Activated CD4-positive, alpha-beta memory T cell treated with anti-CD3 and anti-CD28 coated beads for 36 hours (primary cell): ENCODE measurements around the gene MEST. TPM values are rescaled to one million over a fixed set of nuclear protein-coding genes. Genes with fewer than 3 reads are reported as not detected.

Experiments used
- CTCF ChIA-PET: fragments of 350-600 bp; sonication (Branson Sonifier 250); formaldehyde crosslinking; loops from one replicate; lab custom pipeline; 2021; ENCODE audit warnings: antibody characterized with exemption, inconsistent platforms; lab: Charles Lee
- POLR2A ChIA-PET: fragments of 350-600 bp; sonication (Branson Sonifier 250); formaldehyde crosslinking; loops from one replicate; lab custom pipeline; 2021; ENCODE audit warnings: antibody characterized with exemption; lab: Charles Lee
- DNase-seq: peaks from one replicate; pipeline ENCODE4 v3.0.0-alpha.2; 2020
- H3K27ac Mint-ChIP-seq: one replicate; pipeline ENCODE4 v1.8.0; 2021; ENCODE audit warnings: mixed read lengths
- H3K27me3 Mint-ChIP-seq: one replicate; pipeline ENCODE4 v1.8.0; 2021; ENCODE audit warnings: mixed read lengths
- H3K36me3 Mint-ChIP-seq: one replicate; pipeline ENCODE4 v1.8.0; 2021; ENCODE audit warnings: mixed read lengths
- H3K4me1 Mint-ChIP-seq: one replicate; pipeline ENCODE4 v1.8.0; 2021; ENCODE audit warnings: low read depth, mixed read lengths
- H3K4me3 Mint-ChIP-seq: one replicate; pipeline ENCODE4 v1.8.0; 2021; ENCODE audit warnings: mild to moderate bottlenecking, mixed read lengths
- H3K9me3 Mint-ChIP-seq: one replicate; pipeline ENCODE4 v1.8.0; 2021; ENCODE audit warnings: mixed read lengths
- intact Hi-C: fragments of 100-400 bp; cut with micrococcal nuclease; formaldehyde crosslinking; loops from one replicate; pipeline ENCODE4 v1.15.1; 2023
- total RNA-seq, 2 experiments: library from RNA; stranded (reverse); gene quantifications; one replicate each; pipeline ENCODE4 v1.2.3, GENCODE V29; 2021

Gene MEST
- total RNA-seq, 2 experiments from 2014 or later, result 0.83 to 1.0 TPM

DNA sequence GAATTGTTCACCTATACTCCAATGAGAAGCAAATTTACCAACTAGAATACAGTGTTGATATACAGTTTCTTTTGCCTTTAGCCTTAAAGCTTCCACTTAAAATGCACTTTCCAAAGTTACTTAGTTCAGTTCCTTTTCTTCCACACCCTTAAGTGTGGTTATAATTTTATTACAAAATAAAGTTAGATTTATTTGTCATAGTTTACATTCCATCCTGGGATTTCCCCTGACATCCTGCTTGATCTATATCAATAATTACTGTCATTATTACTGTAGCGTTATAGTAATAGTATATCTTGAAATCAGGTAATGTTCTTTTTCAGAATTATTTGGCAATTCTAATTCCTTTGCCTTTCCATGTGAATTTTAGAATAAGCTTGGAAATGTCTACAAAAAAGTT, 23.3 kb upstream of the MEST start:
- Mint-ChIP-seq H3K27me3 (peaks cover 6% of the 10 kb centered on the region), H3K4me3 (no peak overlapping the region), H3K36me3 (no peaks in the 10 kb centered on the region), H3K4me1 (no peaks in the 10 kb centered on the region), H3K9me3 (no peaks in the 10 kb centered on the region), H3K27ac (no peak overlapping the region)
- intact Hi-C loops, result no loop called here
- ChIA-PET POLR2A (no interaction called here), CTCF (no interaction called here)
- DNase-seq, result no peak

DNA sequence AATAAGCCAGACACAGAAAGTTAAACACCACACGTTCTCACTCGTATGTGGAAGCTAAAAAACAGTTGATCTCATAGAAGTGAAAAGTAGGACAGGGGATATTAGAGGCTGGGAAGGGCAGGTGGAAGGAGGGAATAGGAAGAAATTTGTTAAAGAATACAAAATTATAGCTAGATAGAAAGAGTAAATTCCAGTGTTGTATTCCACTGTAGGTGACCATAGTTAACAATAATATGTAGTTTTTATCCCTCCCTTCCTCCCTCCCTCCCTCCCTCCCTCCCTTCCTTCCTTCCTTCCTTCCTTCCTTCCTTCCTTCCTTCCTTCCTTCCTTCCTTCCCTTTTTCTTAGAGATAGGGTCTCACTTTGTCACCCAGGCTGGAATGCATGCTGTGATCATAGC, 19.9 kb upstream of the MEST start:
- H3K27ac Mint-ChIP-seq, result no peak overlapping the region
- POLR2A ChIA-PET, result no interaction called here
- peaks cover 6% of the 10 kb centered on the region for H3K27me3 Mint-ChIP-seq
- no peaks in the 10 kb centered on the region for H3K4me1 Mint-ChIP-seq
- no peaks in the 10 kb centered on the region for H3K36me3 Mint-ChIP-seq
- H3K9me3 Mint-ChIP-seq, result no peaks in the 10 kb centered on the region
- CTCF ChIA-PET, result interaction anchor here (0.7 kb wide), 1 partner anchor 286 kb away, joined by 3 read pairs; no protein-coding TSS in a partner anchor
- intact Hi-C loops, result no loop called here
- no peak overlapping the region for H3K4me3 Mint-ChIP-seq
- DNase-seq, result no peak

DNA sequence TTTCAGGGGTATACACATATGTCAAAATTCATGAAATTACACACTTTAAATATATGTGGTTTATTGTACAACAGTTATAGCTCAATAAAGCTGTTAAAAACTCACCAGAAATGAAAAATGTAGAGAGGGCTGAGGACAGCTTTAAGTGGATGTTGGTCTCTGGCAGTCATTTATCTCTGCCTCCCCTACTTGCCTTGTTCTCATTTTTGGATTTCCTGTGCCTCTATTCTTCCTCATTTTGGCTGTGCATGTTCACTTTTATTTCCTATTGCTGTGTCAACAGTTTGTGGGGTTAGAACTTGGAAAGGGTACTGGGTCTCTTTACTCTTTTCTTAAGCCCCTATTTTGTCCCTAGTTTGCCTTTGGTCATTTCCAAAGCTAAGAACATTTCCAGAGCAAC, 18.6 kb upstream of the MEST start:
- H3K27me3 Mint-ChIP-seq, result peaks cover 6% of the 10 kb centered on the region
- no peak overlapping the region for H3K4me3 Mint-ChIP-seq
- intact Hi-C loops, result no loop called here
- DNase-seq, result no peak
- no peak overlapping the region for H3K27ac Mint-ChIP-seq
- POLR2A ChIA-PET, result no interaction called here
- CTCF ChIA-PET, result interaction anchor here (1.0 kb wide), 1 partner anchor 12 kb away, joined by 3 read pairs; no protein-coding TSS in a partner anchor
- H3K9me3 Mint-ChIP-seq, result peaks cover 2% of the 10 kb centered on the region
- no peaks in the 10 kb centered on the region for H3K36me3 Mint-ChIP-seq
- H3K4me1 Mint-ChIP-seq, result no peaks in the 10 kb centered on the region

DNA sequence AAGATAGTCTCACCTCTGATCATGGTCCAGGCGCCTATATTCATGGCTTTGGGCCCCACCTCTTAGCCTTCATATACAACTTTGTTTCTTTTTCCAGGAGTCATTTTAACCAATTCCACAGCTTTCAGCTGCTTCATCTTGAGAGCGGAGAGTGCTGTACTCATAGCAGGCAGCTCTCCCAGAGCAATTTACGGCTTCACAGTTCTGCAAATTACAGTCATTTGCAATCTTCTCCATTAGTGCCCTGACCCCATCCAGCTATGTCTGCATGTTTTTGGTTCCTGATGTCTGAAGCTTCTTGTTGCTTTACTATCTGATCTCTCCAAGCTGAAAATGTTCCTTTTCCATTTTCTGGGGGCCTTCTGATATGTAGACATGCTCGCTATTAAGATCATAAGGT, 18.0 kb upstream of the MEST start:
- ChIA-PET CTCF (interaction anchor here (1.0 kb wide), 1 partner anchor 11 kb away, joined by 3 read pairs; no protein-coding TSS in a partner anchor), POLR2A (no interaction called here)
- Mint-ChIP-seq H3K36me3 (no peaks in the 10 kb centered on the region), H3K27ac (no peak overlapping the region), H3K4me3 (no peak overlapping the region), H3K9me3 (peaks cover 2% of the 10 kb centered on the region), H3K27me3 (peaks cover 3% of the 10 kb centered on the region), H3K4me1 (no peaks in the 10 kb centered on the region)
- intact Hi-C loops, result no loop called here
- DNase-seq, result no peak

DNA sequence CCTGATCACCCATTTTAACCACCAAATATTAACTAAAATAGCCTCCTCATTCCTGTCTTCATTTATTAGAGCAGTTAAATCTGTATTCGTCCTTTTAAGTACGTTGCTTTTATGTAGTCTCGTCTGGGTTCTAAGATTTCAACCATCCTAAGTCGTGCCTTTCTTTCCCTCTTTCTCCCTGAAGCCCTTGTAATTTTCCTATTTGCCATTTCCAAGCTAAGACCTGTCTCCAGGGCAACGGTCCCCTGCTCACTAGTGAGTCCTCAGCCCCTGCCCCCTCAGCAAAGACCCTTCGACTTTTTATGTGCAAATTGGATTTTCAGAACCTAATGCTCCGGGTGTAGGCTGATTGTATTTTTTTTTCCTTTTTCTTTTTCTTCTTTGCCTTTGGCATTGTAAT, 16.1 kb upstream of the MEST start:
- Mint-ChIP-seq H3K4me3 (no peak overlapping the region), H3K36me3 (no peaks in the 10 kb centered on the region), H3K27me3 (peaks cover 7% of the 10 kb centered on the region), H3K9me3 (peaks cover 2% of the 10 kb centered on the region), H3K27ac (no peak overlapping the region), H3K4me1 (no peaks in the 10 kb centered on the region)
- CTCF ChIA-PET, result no interaction called here
- POLR2A ChIA-PET, result no interaction called here
- intact Hi-C loops, result no loop called here
- DNase-seq, result no peak

DNA sequence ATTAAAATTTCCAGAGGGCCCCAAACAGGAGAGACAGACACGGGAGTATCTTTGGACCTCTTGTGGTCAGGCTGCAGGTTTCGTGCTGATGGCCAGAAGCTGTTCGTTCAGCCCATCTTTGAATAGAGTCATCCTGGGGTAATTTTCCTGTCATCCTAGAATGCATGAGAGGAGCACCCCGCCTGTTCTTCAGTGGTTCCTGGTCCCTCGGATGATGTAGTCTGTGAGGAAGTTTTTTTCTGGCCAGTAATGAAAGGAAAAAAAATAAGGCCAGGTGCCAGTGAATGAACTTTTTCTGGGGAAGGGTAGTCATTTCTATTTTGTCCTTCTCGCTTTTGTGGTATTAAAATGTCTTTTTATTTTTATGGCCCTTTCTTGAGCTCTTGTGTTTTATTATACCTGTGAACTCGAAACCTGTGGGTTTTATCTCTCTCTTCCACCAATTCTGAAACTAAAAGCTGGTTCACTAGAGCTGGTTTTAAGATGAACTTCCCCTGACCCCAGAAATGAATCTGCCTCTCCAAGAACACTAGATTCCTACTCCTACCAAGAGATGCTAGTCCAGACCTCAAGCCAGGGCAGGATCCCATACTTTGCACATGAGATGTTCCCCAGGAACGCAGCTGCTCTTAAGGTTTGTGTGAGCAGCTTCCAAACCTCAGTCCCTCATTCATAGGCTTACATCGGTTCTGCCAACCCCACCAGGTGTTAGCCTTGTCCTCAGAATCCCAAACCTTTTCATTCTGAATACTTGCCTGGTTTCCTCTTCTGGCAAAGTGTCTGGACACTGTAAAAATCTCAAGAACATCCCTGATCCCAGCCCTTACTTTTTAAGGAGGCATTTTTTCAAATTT, 15.4 kb upstream of the MEST start:
- POLR2A ChIA-PET, result no interaction called here
- H3K4me1 Mint-ChIP-seq, result no peaks in the 10 kb centered on the region
- peaks cover 2% of the 10 kb centered on the region for H3K9me3 Mint-ChIP-seq

DNA sequence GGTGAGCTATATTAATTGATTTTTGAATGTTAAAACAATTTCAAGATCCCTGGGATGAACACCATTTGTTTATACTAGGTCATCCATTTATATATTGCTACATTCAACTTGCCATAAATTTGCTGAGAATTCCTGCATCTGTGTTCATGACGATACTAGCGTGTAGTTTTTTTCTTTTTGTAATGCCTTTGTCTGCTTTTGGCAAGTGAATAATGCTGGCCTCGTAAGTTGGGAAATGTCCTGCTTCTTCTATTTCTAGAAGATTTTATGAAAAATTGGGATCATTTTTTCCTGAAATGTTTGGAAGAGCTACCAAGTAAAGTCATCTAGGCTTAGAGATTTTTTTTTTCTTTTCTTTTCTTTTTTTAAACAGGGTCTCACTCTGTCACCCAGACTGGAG, 12.9 kb upstream of the MEST start:
- peaks cover 23% of the 10 kb centered on the region for H3K27me3 Mint-ChIP-seq
- no peaks in the 10 kb centered on the region for H3K4me1 Mint-ChIP-seq
- DNase-seq, result no peak
- intact Hi-C loops, result no loop called here
- no peaks in the 10 kb centered on the region for H3K36me3 Mint-ChIP-seq
- H3K9me3 Mint-ChIP-seq, result peaks cover 2% of the 10 kb centered on the region
- H3K4me3 Mint-ChIP-seq, result no peak overlapping the region
- H3K27ac Mint-ChIP-seq, result no peak overlapping the region
- ChIA-PET CTCF (no interaction called here), POLR2A (no interaction called here)

More for the DNA sequence above, 15.4 kb upstream of the MEST start:
- H3K4me3 Mint-ChIP-seq, result no peak overlapping the region
- no peak for DNase-seq
- H3K27ac Mint-ChIP-seq, result no peak overlapping the region
- H3K27me3 Mint-ChIP-seq, result peaks cover 7% of the 10 kb centered on the region
- H3K36me3 Mint-ChIP-seq, result no peaks in the 10 kb centered on the region
- intact Hi-C loops, result no loop called here
- CTCF ChIA-PET, result interaction anchor here (0.7 kb wide), 1 partner anchor 11 kb away, joined by 3 read pairs; no protein-coding TSS in a partner anchor

DNA sequence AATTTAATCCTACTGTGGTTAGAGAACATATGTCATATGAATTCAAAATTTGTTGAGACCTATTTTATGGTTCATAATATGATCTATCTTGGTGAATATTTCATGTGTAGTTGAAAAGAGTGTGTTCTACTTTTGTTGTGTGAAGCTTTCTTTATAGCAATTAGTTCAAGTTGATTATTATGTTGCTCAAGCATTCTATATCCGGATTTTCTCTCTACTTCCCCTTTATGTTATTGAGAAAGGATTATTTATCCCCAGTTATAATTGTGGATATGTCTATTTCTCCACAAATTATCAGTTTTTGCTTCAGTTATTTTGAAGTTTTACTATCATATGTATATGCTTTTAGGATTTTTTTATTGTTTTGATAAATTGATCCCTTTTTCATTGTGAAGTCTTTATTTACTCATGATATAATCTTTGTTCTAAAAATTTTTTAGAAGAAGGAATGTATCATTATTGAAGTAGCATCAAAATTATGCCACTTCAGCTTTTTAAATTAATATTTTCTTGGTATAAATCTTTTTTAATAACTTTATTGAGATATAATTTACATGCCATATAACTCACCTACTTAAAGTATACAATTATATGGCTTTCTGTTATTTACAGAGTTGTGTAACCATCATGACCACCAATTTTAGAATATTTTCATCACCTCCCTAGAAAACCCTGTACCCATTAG, 12.0 kb upstream of the MEST start:
- Mint-ChIP-seq H3K27me3 (peaks cover 28% of the 10 kb centered on the region), H3K36me3 (no peaks in the 10 kb centered on the region), H3K27ac (no peak overlapping the region), H3K9me3 (peaks cover 2% of the 10 kb centered on the region), H3K4me3 (no peak overlapping the region), H3K4me1 (no peaks in the 10 kb centered on the region)
- ChIA-PET POLR2A (no interaction called here), CTCF (no interaction called here)
- intact Hi-C loops, result no loop called here
- DNase-seq, result no peak

DNA sequence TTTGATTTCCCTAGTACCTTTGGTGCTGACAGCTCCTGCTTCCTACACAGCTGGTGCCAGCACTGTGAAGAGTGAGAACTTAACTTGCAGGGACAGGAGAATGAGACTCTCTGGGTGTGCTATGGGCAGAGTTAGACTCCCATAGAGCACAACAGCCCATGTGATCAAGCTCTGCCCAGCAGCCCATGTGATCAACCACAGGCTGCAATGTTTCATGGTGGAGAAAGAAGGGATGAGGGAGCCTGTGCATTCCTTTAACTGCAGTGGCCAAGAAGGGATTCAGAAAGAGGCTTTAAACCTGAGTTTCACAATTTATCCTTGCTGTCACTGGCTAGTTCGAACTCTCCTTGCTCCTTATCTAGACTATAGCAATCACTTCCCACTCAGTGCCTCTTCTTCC, 10.0 kb upstream of the MEST start:
- Mint-ChIP-seq H3K4me3 (no peak overlapping the region), H3K27me3 (peaks cover 41% of the 10 kb centered on the region), H3K27ac (no peak overlapping the region), H3K36me3 (no peaks in the 10 kb centered on the region), H3K4me1 (peaks cover 10% of the 10 kb centered on the region), H3K9me3 (peaks cover 2% of the 10 kb centered on the region)
- intact Hi-C loops, result no loop called here
- no peak for DNase-seq
- ChIA-PET CTCF (no interaction called here), POLR2A (no interaction called here)

DNA sequence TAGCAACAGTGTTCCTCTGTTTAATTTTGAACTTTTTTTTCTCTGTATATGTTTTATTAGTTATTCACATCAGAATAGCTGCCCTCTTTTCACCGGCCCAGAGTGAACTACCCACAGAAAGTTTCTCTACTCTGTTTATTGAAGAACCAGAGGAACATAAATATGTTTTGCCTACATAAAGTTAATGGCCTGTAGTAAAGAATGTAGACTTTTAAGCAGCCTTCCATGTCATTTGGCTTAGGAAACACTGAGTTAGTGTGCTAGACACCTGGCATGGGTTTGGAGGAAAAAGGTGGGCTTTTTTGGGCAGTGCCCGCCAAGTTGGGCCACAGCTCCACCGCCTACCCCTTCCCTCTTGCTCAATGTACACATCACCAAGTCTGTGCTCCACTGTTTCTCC, 8.9 kb upstream of the MEST start:
- no peak overlapping the region for H3K4me3 Mint-ChIP-seq
- peaks cover 46% of the 10 kb centered on the region for H3K27me3 Mint-ChIP-seq
- DNase-seq, result no peak
- H3K4me1 Mint-ChIP-seq, result peaks cover 14% of the 10 kb centered on the region
- POLR2A ChIA-PET, result no interaction called here
- intact Hi-C loops, result no loop called here
- peaks cover 1% of the 10 kb centered on the region for H3K9me3 Mint-ChIP-seq
- CTCF ChIA-PET, result interaction anchor here (0.7 kb wide), 1 partner anchor 411 kb away, joined by 3 read pairs; no protein-coding TSS in a partner anchor
- H3K27ac Mint-ChIP-seq, result no peak overlapping the region
- no peaks in the 10 kb centered on the region for H3K36me3 Mint-ChIP-seq

DNA sequence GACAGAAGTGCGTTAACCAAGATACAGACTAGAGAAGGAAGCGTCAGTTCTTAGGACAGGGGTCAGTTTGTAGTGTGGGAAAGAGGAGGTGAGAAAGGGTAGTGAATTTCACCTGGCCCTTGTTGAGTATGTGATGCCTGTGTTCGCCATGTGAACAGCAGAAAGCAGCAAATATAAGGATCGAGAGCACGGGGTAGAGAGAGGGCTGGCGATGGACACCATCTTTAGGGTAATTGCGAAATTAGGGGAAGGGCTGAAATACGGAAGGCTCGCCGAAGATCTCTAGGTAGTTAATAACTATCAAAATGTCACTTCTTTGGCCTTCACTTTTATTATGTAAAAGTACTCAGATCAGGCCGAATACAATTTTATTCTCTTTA, 6.2 kb upstream of the MEST start:
- intact Hi-C loops, result loop anchor here (5.0 kb wide), 2 partner anchors 272 to 413 kb away; partner anchors contain the start of gene KLHDC10
- no peaks in the 10 kb centered on the region for H3K36me3 Mint-ChIP-seq
- H3K4me3 Mint-ChIP-seq, result no peak overlapping the region
- no peaks in the 10 kb centered on the region for H3K9me3 Mint-ChIP-seq
- H3K4me1 Mint-ChIP-seq, result peaks cover 14% of the 10 kb centered on the region
- H3K27me3 Mint-ChIP-seq, result peaks cover 51% of the 10 kb centered on the region
- no peak for DNase-seq
- H3K27ac Mint-ChIP-seq, result no peak overlapping the region
- CTCF ChIA-PET, result interaction anchor here (1.0 kb wide), 1 partner anchor 25 kb away, joined by 3 read pairs; no protein-coding TSS in a partner anchor
- POLR2A ChIA-PET, result no interaction called here
